Dedifferentiated amniotic fluid mesenchymal stem cell (primary cell): ENCODE results near the gene NFKBIB.

ENCODE experiments used
- DNase-seq: peaks from one replicate; pipeline ENCODE4 v3.0.0-alpha.2; 2016; ENCODE audit errors: extremely low spot score

Gene NFKBIB

DNA sequence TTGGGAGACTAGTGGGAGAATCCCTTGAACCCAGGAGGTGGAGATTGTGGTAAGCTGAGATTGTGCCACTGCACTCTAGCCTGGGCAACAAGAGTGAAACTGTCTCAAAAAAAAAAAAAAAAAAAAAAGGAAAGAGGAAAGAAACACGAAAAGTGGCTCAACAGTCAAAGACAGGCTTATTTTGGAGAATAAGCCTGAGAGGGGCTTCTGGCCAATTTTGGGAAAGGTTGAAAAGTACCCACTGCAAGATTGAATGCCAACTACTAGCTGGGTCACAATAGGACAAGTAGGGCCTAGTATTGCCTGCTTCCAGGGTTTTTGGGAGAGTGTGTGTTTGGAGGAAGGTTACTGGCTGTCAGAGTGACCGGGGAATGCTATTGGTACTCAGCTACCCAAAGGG lies 58.5 kb downstream of the NFKBIB start:
- no peak for DNase-seq
